SH-SY5Y (cell line): ENCODE measurements around the gene RNASE9.

Experiments
- GATA2 ChIP-seq: IDR thresholded peaks from 2 replicates; pipeline ENCODE4 v1.6.1; 2011; ENCODE audit warnings: mild to moderate bottlenecking, low read depth, low read length
- GATA3 ChIP-seq: IDR thresholded peaks from 2 replicates; pipeline ENCODE4 v1.6.1; 2011; ENCODE audit warnings: low read depth, mild to moderate bottlenecking, low read length, moderate library complexity

Gene RNASE9

DNA sequence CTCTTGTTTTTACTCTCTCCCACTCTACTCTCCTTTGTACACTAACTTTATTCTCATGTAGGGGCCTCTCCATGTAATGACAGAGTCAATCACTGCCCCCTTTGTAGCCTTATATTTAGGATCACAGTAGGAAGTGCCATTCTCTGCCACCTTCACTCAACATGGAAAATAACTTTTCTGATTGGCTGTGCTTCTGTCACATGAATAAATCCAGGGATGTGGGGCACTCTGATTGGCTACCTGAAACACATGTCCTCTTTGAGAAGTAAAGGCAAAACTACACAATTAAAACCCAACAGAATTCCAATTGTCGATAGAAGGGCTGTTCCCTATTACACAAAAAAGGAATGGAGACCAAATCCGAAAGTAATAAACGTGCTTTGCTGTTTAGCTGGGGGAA, at the start of gene RNASE9:
Gene RNASE9, minus strand, starts transcription at position 87 of the 400 bp plus-strand sequence.
- TF ChIP-seq GATA2 = no peak
- TF ChIP-seq GATA3 = no peak

DNA sequence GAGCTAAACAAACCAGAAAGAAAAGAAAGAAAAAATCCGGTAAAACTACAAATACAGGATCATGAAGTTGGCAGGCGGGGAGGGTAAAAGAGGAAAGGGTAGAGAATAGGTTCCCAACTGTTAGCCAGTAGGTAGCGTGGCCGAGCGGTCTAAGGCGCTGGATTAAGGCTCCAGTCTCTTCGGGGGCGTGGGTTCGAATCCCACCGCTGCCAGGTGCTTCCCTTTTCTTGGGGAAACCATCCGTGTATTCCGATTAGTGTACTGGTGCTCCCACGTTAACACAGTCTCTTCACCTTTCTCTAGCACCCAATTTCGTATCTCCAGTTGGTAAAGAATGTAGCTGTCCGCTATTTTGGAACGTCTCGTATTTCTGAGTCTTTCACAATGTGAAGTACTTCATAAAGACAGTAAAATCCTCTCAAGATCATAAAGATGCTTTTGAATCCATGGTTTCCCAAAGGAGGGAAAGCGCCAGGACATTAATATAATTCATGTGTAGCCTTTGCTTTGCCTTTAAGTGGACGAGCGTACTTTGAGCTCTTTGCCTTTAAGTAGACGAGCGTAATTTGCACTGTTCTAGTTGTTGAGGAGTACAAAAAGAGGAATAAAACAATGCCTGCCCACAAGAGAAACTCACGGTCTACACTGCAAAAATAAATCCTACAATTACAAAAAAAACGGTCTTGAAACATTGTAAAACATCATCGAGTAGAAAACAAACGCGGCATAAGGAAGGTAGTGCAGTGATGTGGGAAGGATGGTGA, 49.3 kb upstream of the RNASE9 start:
- TF ChIP-seq GATA3 = no peak
- no peak for TF ChIP-seq GATA2

DNA sequence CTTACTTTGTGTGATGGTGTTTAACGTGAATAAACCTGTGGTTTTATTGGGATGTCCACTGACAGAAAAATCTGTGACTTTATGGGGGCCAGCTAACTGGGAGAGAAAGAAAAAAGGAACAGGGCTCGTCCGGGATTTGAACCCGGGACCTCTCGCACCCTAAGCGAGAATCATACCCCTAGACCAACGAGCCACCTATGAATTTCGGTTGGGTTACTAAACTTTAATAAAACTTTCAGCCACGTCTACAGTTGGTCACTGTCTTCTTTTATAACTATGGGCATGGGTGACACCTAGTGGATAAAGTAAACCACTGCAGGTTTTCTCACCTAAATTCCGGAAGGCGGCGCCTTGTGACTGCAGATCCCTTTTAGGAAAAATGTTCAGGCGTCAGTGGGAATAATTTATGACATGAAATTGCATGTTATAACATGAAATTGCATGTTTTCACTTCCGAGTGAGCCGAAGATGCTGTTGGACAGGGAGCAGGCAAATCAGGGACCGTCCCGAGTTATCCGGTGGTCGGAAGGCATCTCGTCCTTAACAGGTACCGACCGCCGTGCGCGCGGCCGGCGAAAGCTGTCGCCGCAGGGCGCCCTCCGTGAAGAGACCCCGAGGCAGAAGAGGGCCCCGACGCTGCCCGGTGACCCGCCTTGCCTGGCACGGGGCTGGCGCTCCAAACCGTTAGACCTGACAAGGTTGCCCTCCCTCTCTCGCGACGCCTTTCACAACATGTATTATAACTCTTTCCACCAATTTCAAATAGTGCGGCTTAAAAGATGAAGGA, 48.6 kb upstream of the RNASE9 start:
- TF ChIP-seq GATA2 = no peak
- no peak for TF ChIP-seq GATA3

DNA sequence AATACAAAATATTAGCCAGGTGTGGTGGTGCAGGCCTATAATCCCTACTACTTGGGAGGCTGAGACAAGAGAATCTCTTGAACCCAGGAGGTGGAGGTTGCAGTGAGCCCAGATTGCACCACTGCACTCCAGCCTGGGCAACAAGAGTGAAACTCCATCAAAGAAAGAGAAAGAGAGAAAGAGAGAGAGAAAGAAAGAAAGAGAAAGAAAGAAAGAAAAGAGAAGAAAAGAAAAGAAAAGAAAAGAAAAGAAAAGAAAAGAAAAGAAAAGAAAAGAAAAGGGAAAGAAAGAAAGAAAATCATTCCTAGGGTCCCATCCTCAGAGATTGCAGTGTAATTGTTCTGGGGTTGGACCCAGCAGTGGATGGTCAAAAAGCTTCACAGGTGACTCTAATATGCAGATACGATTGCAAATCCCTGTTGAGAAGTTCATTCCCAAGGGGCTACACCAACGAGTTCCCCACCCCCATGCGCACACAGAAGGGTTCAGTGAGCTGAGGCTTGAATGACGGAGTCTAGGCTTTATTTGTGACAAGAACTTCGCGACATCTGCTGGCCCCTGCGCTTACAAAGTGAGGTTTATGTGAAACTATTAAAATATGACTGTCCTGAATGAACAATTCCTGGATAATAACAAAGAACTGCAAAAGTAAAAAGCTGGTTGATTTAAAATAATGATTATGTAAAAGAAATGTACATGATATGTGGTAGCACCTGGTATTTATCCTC, 47.7 kb upstream of the RNASE9 start:
- no peak for TF ChIP-seq GATA2
- no peak for TF ChIP-seq GATA3

DNA sequence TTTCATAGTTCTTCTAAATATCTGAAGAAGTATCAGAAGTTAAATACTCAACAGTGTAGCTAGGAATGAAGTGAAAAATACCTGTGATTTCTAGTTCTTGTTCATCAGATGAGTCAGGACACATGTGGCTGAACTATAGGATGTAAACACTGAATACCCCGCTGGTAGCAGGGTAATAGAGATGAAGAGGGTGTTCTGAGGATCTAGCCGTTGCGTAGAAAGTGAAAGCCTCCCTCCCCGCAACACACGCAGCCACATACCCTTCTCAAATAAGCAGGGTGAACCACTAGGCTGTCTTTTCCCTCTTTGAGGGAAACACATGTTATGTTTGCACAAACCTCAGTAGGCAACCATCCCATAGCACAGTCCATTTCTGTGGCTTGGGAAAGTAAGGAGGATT, 46.8 kb upstream of the RNASE9 start:
- no peak for TF ChIP-seq GATA3
- no peak for TF ChIP-seq GATA2

DNA sequence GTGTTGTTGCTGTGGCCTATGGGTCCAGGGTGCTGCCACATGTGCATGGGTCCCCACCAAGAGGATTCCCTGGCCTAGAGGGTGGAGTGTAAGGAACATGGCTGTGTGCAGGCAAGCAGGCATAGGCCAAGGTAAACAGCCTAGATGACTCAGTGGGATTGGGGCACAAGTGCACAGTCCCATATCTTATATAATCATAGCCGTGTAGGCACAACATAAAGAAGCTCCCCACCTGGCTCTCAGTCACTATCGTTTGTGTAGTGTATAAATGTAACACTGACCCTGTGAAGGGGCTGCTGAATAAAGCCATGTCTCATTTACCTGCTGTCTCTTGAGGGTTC, 46.0 kb upstream of the RNASE9 start:
- TF ChIP-seq GATA2 (no peak), GATA3 (no peak)

DNA sequence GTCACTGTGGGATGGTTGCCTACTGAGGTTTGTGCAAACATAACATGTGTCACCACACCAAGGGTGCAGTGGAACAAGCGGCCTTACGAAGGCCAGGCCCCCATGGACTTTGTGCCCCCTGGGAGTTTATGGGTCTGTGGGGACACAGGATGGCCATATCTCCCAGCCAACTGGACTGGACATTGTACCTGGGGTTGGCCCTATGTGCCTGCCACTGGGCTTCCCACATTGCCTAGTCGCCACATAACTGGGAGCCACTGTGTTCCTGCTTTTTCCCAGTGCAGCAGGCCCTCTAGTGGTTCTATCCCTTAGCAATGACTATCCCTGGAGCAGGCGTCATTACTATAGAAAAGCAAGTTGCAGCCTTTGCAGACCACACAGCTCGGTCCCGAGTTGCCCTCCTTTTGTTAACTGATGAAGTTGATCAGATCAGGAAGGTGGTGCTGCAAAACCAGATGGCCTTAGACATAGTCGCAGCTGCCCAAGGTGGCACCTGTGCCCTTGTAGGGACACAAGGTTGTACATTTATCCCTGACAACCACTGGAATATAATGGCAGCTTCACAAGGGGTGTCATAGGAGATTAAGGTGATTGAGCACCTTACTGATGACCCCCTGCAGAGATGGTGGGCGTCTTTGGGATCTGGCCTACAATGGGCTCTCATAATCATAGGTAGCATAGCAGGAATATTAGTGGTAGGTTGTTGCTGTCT, 45.5 kb upstream of the RNASE9 start:
- TF ChIP-seq GATA2 (no peak), GATA3 (no peak)

DNA sequence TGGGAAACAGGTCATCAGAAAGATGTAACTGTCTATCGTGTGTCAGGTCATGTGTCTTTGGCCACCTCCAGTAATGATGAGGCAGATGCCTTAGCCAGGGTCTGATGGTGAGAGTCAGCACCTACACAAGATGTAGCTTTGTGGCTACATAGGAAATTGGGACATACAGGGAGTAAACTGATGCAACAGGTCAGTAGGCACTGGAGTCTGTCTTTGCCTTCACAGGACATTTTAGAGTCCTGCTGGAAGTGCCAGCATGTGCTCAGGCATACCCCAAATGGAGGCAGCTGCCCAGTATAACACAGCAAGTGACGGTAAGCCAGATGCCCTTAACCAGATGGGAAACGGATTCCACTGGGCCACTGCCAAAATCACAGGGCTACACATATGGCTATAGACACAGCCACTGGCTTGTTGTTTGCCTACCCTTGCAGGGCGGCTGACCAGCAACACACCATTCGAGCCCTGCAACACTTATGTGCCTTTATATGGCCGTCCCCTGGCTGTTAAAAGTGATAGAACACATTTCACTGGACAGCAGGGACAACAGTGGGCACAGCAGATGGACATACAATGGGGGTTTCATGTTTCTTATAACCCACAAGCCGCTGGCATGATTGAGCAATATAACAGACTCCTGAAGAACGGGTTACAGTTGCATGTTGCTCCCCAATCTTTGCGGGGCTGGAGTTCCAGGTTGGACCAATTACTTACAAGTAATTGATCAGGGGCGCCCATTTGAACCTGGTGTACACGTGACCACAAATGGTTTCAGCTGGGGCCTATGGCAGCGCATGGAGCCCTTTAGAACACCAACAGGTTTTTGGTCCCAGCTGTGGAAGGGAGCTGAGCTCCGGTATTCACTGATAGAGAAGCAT, 43.2 kb upstream of the RNASE9 start:
- TF ChIP-seq GATA2 = no peak
- no peak for TF ChIP-seq GATA3

DNA sequence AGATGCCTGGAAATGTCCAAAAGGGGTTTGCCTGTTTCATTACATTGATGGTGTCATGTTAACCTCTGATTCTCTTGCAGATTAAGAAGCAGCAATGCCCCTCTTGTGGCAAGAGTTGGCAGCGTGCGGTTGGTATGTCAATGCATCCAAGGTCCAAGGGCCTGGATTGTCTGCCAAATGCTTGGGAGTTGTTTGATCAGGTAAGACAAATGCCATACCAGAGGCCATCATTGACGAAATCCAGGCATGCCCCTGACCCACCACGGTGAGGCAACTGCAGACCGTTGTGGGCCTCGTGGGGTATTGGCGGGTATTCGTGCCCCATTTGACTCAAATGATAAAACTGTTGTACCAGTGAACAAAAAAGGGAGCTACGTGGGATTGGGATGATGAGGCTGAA, 41.7 kb upstream of the RNASE9 start:
- no peak for TF ChIP-seq GATA3
- TF ChIP-seq GATA2 = no peak

DNA sequence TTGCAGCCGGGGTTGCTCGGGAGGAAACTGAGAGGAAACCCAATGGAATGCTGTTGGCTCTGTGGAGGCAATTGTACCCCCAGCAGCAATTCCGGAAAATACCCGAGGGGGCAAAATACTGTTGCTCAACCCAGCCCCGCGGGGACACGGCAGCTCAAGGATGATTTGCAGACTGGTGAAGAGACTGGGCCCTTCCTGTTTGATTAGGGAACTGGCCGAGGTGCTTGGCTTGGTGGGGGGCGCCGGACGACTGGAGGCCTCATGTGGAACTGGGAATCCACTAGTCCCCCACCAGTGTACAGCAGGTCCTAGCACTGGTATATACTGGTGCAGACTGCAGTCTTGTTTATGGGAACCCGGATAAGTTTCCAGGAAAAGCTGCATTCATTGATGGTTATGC, 40.7 kb upstream of the RNASE9 start:
- TF ChIP-seq GATA3 (no peak), GATA2 (no peak)

DNA sequence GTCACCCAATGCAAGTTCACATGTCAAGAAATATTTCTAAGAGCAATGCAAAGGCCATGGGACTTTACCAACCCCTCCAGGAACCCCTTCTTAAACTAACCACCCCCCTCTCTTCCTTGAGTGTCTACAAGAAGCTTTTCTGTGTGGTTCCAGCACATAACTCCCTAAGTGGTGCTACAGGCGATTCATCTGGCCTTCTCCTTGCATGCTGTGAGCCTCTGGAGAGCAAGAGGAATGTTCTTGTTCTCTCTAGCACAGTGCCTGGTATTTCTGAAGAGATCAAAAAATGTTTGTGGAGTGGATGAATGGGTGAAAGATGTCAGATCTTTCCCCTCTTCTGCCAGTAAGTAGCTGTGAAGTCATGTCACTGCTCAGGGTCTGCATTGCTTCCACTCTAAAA, 36.3 kb upstream of the RNASE9 start:
- TF ChIP-seq GATA2 = no peak
- no peak for TF ChIP-seq GATA3

DNA sequence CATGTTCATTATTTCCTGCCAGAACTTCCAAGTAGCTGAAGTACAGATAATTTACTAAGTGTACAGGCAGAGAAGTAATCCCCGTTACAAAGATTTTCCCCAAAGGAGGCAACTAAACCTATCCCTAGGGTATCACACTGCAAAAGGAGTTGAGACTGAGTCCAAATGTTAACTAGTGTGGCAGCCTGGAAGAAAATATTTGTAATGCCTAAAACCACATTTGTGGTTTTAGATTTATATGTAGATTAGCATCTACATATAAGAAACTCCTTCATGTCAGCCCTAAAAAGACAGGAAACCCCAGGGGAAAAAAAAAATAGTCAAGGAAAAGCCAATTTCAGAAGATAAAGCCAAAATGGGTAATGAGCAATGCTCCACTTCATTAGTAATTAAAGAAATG, 31.7 kb upstream of the RNASE9 start:
- TF ChIP-seq GATA3 (no peak), GATA2 (no peak)

DNA sequence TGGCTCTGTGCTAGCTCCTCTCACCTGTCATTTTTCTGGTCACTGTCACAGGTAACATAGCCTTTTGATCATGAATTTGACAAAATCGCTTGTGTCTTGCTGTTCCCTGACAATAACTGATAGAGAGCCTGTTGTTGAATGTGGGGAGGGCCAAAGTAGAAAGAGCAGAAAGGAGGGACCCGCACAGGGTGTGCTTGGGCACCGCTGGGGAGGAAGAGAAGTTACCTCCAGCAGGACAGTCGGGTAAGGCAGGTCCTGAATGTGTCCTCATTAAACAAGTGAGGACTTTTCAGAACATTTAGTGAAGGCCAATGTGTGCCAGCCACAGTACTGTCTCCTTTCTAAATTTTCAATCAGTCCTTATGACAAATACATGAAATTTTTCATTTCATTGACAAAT, 30.4 kb upstream of the RNASE9 start, which contains the start of gene RNASE12:
Gene RNASE12, minus strand, starts transcription at position 142 of the 400 bp plus-strand sequence. CDS start 653 bp downstream, outside the sequence.
- TF ChIP-seq GATA3 = no peak
